ENCODE results near the gene CSTF1.

CSTF1 gene

DNA sequence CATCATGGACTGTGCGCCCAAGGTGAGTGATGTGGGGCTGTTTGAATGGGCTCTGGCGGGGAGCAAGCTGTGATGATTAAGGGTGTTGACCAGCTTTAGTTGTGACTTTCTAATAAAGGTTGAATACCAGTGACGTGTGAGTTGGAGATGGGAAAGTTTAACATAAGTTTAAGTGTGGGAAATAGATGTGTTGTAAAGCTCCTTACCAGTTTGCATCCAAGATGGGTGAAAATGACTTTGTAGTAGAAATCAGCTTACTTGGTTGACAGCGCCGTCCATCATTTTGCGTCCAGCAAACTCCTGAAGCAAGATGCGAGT is 20.0 kb downstream of the CSTF1 start:
- TF ChIP-seq TCF12 (IDR thresholded peaks at IDR 0.05; ENCODE audit: low read depth) (no peak), CREB1 (IDR thresholded peaks at IDR 0.05; ENCODE audit: low read depth) (no peak), YY1 (IDR thresholded peaks at IDR 0.05; ENCODE audit: low read depth) (no peak), ZBTB7A (IDR thresholded peaks at IDR 0.05; ENCODE audit: low read depth) (no peak)
- TF ChIP-seq, protein P1, sequence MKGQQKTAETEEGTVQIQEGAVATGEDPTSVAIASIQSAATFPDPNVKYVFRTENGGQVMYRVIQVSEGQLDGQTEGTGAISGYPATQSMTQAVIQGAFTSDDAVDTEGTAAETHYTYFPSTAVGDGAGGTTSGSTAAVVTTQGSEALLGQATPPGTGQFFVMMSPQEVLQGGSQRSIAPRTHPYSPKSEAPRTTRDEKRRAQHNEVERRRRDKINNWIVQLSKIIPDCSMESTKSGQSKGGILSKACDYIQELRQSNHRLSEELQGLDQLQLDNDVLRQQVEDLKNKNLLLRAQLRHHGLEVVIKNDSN (IDR thresholded peaks at IDR 0.05): no peak

DNA sequence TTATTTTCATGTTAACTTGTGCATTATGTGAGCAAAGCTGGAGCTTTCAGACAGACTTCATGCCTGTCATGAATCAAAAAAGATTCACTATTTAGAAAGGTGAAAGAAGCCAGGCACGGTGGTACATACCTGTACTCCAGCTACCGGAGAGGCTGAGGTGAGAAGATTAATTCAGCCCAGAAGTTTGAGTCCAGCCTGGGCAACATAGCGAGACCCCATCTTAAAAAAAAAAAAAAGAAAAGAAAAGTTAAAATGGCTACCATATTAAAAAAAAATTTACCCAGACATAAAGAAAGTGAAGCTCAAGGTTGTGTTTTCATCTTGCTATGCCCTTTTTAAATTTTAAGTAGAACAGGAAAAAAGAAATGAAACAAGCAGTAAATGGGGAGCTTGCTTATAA is 20.5 kb downstream of the CSTF1 start:
- no peak for TF ChIP-seq FOXM1 (IDR thresholded peaks at IDR 0.05; ENCODE audit: borderline replicate concordance, low read depth)
- no peak for TF ChIP-seq CEBPB (IDR thresholded peaks at IDR 0.05)
- TF ChIP-seq RAD21 (IDR thresholded peaks at IDR 0.05; ENCODE audit: low read depth): no peak
- TF ChIP-seq, protein P1 (IDR thresholded peaks at IDR 0.05): no peak
- no peak for TF ChIP-seq YY1 (IDR thresholded peaks at IDR 0.05; ENCODE audit: low read depth)
- no peak for TF ChIP-seq EP300 (IDR thresholded peaks at IDR 0.05; ENCODE audit: borderline replicate concordance)
- TF ChIP-seq TEAD4 (IDR thresholded peaks at IDR 0.05): no peak
- TF ChIP-seq CREB1 (IDR thresholded peaks at IDR 0.05; ENCODE audit: low read depth): no peak
- no peak for TF ChIP-seq TCF12 (IDR thresholded peaks at IDR 0.05; ENCODE audit: low read depth)
- TF ChIP-seq, protein P2, sequence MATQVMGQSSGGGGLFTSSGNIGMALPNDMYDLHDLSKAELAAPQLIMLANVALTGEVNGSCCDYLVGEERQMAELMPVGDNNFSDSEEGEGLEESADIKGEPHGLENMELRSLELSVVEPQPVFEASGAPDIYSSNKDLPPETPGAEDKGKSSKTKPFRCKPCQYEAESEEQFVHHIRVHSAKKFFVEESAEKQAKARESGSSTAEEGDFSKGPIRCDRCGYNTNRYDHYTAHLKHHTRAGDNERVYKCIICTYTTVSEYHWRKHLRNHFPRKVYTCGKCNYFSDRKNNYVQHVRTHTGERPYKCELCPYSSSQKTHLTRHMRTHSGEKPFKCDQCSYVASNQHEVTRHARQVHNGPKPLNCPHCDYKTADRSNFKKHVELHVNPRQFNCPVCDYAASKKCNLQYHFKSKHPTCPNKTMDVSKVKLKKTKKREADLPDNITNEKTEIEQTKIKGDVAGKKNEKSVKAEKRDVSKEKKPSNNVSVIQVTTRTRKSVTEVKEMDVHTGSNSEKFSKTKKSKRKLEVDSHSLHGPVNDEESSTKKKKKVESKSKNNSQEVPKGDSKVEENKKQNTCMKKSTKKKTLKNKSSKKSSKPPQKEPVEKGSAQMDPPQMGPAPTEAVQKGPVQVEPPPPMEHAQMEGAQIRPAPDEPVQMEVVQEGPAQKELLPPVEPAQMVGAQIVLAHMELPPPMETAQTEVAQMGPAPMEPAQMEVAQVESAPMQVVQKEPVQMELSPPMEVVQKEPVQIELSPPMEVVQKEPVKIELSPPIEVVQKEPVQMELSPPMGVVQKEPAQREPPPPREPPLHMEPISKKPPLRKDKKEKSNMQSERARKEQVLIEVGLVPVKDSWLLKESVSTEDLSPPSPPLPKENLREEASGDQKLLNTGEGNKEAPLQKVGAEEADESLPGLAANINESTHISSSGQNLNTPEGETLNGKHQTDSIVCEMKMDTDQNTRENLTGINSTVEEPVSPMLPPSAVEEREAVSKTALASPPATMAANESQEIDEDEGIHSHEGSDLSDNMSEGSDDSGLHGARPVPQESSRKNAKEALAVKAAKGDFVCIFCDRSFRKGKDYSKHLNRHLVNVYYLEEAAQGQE (IDR thresholded peaks at IDR 0.05; ENCODE audit: low read depth): no peak
- no peak for TF ChIP-seq TAF1 (IDR thresholded peaks at IDR 0.05; ENCODE audit: low read depth)
- TF ChIP-seq ZBTB7A (IDR thresholded peaks at IDR 0.05; ENCODE audit: low read depth): no peak
- no peak for TF ChIP-seq EGR1 (IDR thresholded peaks at IDR 0.05)
- TF ChIP-seq, protein P3, sequence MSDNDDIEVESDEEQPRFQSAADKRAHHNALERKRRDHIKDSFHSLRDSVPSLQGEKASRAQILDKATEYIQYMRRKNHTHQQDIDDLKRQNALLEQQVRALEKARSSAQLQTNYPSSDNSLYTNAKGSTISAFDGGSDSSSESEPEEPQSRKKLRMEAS (IDR thresholded peaks at IDR 0.05): no peak
- no peak for TF ChIP-seq NFIC (IDR thresholded peaks at IDR 0.05)

DNA sequence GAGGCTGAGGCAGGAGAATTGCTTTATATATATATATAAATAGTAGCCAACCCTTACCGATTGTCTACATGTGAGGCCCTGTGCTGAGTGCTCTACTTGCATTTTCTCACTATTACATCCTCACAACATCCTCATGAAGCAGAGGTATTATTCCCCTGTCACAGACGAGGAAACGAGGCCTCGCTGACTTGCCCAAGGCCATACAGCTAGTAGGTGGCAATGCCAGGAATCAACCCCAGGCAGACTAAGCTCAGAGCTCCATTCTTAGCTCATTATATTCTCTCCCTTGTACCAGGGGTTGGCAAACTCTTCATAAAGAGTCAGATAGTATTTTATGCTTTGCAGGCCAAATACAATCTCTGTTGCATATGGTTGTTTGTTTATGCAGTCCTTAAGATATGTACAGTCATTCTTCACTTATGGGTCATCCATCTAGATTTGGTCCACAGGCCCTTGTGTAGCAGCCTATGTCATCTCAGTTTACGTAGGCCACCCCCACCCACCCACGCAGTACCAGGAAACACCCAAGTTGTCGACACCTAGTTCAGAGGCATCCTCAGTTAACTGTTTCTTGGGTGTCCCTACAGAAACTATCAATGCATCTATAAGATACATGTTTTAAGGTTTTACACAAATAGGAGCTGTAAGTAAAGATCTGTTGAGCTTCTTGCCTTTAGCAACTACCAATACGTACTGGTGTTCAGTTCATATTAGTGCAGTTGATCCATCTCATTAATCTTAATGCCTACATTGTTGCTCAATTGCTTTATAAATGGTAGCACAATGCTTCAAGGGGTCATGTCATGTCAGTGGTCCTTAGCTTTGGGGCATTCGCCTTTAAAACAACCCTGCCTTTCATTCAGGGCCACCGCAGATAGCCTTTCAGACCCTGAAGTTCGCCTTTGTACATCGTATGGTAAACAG is 22.7 kb downstream of the CSTF1 start:
- TF ChIP-seq, protein P2 (IDR thresholded peaks at IDR 0.05; ENCODE audit: low read depth): no peak
- TF ChIP-seq ZBTB7A (IDR thresholded peaks at IDR 0.05; ENCODE audit: low read depth): no peak
- no peak for TF ChIP-seq RAD21 (IDR thresholded peaks at IDR 0.05; ENCODE audit: low read depth)
- no peak for TF ChIP-seq TEAD4 (IDR thresholded peaks at IDR 0.05)
- TF ChIP-seq NFIC (IDR thresholded peaks at IDR 0.05): no peak
- no peak for TF ChIP-seq CREB1 (IDR thresholded peaks at IDR 0.05; ENCODE audit: low read depth)
- no peak for TF ChIP-seq FOXM1 (IDR thresholded peaks at IDR 0.05; ENCODE audit: borderline replicate concordance, low read depth)

DNA sequence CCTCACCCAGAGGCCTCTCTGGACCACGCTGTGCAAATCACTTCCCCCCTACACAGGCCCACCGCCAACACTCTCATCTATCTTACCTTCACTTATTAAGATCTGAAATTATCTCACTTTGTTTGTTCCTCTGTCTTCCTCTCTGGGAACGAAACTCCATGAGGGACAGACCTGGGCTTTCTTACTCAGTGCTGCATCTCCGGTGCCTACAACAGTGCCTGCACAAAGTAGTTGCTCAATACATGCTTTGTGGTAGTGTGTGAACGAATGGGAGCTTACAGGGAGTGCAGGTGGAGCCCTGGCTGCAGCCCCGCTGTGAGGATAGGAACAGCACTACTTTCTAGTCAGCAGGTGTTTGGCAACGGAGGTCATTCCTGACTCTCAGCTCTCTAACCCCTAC is 25.0 kb downstream of the CSTF1 start:
- TF ChIP-seq YY1 (IDR thresholded peaks at IDR 0.05; ENCODE audit: low read depth): no peak
- TF ChIP-seq NFIC (IDR thresholded peaks at IDR 0.05): no peak
- TF ChIP-seq, protein P2 (IDR thresholded peaks at IDR 0.05; ENCODE audit: low read depth): no peak
- TF ChIP-seq EGR1 (IDR thresholded peaks at IDR 0.05): no peak
- no peak for TF ChIP-seq ZBTB7A (IDR thresholded peaks at IDR 0.05; ENCODE audit: low read depth)
- TF ChIP-seq, protein P1 (IDR thresholded peaks at IDR 0.05): no peak
- TF ChIP-seq CREB1 (IDR thresholded peaks at IDR 0.05; ENCODE audit: low read depth): no peak
- no peak for TF ChIP-seq FOXM1 (IDR thresholded peaks at IDR 0.05; ENCODE audit: borderline replicate concordance, low read depth)
- no peak for TF ChIP-seq TCF12 (IDR thresholded peaks at IDR 0.05; ENCODE audit: low read depth)
- TF ChIP-seq CEBPB (IDR thresholded peaks at IDR 0.05): no peak
- TF ChIP-seq EP300 (IDR thresholded peaks at IDR 0.05; ENCODE audit: borderline replicate concordance): no peak
- TF ChIP-seq TEAD4 (IDR thresholded peaks at IDR 0.05): no peak
- no peak for TF ChIP-seq RAD21 (IDR thresholded peaks at IDR 0.05; ENCODE audit: low read depth)
- no peak for TF ChIP-seq TAF1 (IDR thresholded peaks at IDR 0.05; ENCODE audit: low read depth)
